HCT116 (cell line): ENCODE measurements around the gene PPP1R10.

Experiments
- CTCF ChIP-seq, 3 experiments: fragments of 200-600 bp in 1 of 3; sonication (generic) in 1 of 3; IDR thresholded peaks in 2 of 3; conservative IDR thresholded peaks in 1 of 3; 2 replicates each; pipeline ENCODE4 v1.5.1; 2012 to 2017; ENCODE audit warnings: low read depth in 2 of 3, low read length in 2 of 3, antibody characterized with exemption in 1 of 3, borderline replicate concordance in 1 of 3, control low read depth in 1 of 3, mild to moderate bottlenecking in 1 of 3, mixed read lengths in 1 of 3, mixed run types in 1 of 3, moderate library complexity in 1 of 3; ENCODE audit not compliant: insufficient read depth in 1 of 3
- EZH2 ChIP-seq: fragments of 200-600 bp; sonication (generic); IDR thresholded peaks from 2 replicates; pipeline ENCODE4 v1.6.1; 2017; ENCODE audit warnings: antibody characterized with exemption, mixed run types

DNA sequence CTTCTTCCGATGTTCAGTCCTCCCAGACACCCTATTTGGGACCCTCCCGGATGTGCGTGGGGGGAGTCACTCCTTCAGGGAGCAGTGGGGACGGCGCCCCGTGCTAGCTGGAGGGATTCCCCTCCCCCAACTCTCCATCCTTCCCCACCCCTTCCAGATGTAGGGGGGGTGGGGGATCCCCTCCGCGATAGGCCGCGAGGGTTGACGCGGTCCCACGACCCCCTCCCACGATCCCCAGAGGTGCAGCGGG, 61.3 kb downstream of the PPP1R10 start:
- no peak for TF ChIP-seq EZH2
- no peak for TF ChIP-seq CTCF (IDR thresholded peaks at IDR 0.05 in 2 of 3, conservative IDR thresholded peaks at IDR 0.05 in 1 of 3; ENCODE audit: borderline replicate concordance in 1 of 3, insufficient read depth in 1 of 3, low read depth in 2 of 3, low read length in 2 of 3)
